Stimulated activated naive CD4-positive, alpha-beta T cell treated with Interleukin-2 at 50 U/mL for 16 hours (primary cell): ENCODE results near the gene GALNT2.

Experiments used
- DNase-seq: peaks from one replicate; lab custom pipeline; 2025; lab: John Stamatoyannopoulos, UW

GALNT2 gene

GRCh38 chr1:230236301-230237008, 169.4 kb downstream of the GALNT2 start:
- DNase-seq, result no peak

GRCh38 chr1:230237009-230237370, 170.0 kb downstream of the GALNT2 start:
- no peak for DNase-seq

- no peak for DNase-seq
These were observed 170.8 kb downstream of the GALNT2 start for GRCh38 chr1:230237805-230238204.

- DNase-seq, result no peak
These were observed 173.5 kb downstream of the GALNT2 start for GRCh38 chr1:230240446-230241086.

GRCh38 chr1:230242326-230242725, 175.3 kb downstream of the GALNT2 start:
- DNase-seq, result no peak

- DNase-seq, result no peak
These were observed 176.1 kb downstream of the GALNT2 start for GRCh38 chr1:230243146-230243545.

GRCh38 chr1:230243583-230244353, 176.7 kb downstream of the GALNT2 start:
- no peak for DNase-seq

GRCh38 chr1:230246551-230246950, 179.5 kb downstream of the GALNT2 start:
- no peak for DNase-seq

GRCh38 chr1:230248016-230248888, 181.2 kb downstream of the GALNT2 start:
- DNase-seq, result no peak

- DNase-seq, result no peak
These were observed 181.8 kb downstream of the GALNT2 start for GRCh38 chr1:230248889-230249270.

- no peak for DNase-seq
These were observed 182.8 kb downstream of the GALNT2 start for GRCh38 chr1:230249695-230250480.

- no peak for DNase-seq
These were observed 183.6 kb downstream of the GALNT2 start for GRCh38 chr1:230250666-230251065.

- no peak for DNase-seq
These were observed 184.7 kb downstream of the GALNT2 start for GRCh38 chr1:230251644-230252191.

- no peak for DNase-seq
These were observed 186.1 kb downstream of the GALNT2 start for GRCh38 chr1:230253150-230253549.

- no peak for DNase-seq
These were observed 187.2 kb downstream of the GALNT2 start for GRCh38 chr1:230254265-230254664.

GRCh38 chr1:230255116-230255515, 188.1 kb downstream of the GALNT2 start:
- DNase-seq, result no peak

- no peak for DNase-seq
These were observed 189.0 kb downstream of the GALNT2 start for GRCh38 chr1:230255991-230256390.

- DNase-seq, result no peak
These were observed 189.9 kb downstream of the GALNT2 start for GRCh38 chr1:230256896-230257295.

GRCh38 chr1:230259621-230260020, 192.6 kb downstream of the GALNT2 start:
- no peak for DNase-seq

GRCh38 chr1:230260831-230261230, 193.8 kb downstream of the GALNT2 start:
- DNase-seq, result no peak
